Bronchial epithelial cell (primary cell): ENCODE data around the gene UVSSA. TPM values are rescaled to one million over a fixed set of nuclear protein-coding genes. Genes with fewer than 3 reads are reported as not detected.
"Not testable (repeated sequence)": the region's sequence is repeated elsewhere in the genome, so short reads cannot be mapped to it uniquely, and the experiment has no call there.

ENCODE experiments used
- DNase-seq: peaks from one replicate; pipeline ENCODE4 v3.0.0-alpha.2; 2010; ENCODE audit warnings: low read depth
- FAIRE-seq: peaks from 2 replicates; lab custom pipeline; 2011; peaks lifted over from hg19 to GRCh38; lab: Jason Lieb, UNC
- H3K27me3 ChIP-seq: 2 replicates; pipeline ENCODE4 v1.5.1; 2011; ENCODE audit warnings: low read length; ENCODE audit not compliant: control insufficient read depth, insufficient read depth
- H3K36me3 ChIP-seq: 2 replicates; pipeline ENCODE4 v1.5.1; 2011; ENCODE audit warnings: low read length; ENCODE audit not compliant: control insufficient read depth, insufficient read depth
- H3K4me3 ChIP-seq: 2 replicates; pipeline ENCODE4 v1.5.1; 2011; ENCODE audit warnings: mild to moderate bottlenecking, low read depth, low read length, control low read depth
- total RNA-seq: library from RNA; depleted of rRNA; stranded (reverse); fragments of >200 nt; gene quantifications from 2 replicates; pipeline ENCODE4 v1.2.1, GENCODE V29; 2014
- TF ChIP-seq, protein P1 (sequence below): IDR thresholded peaks from 2 replicates; pipeline ENCODE4 v1.5.1; 2011; ENCODE audit warnings: mild to moderate bottlenecking, moderate library complexity, low read length, control low read depth, inconsistent platforms; ENCODE audit not compliant: insufficient read depth, severe bottlenecking

The UVSSA gene
- total RNA-seq, 1 donor from 2014 or later = 8.2 TPM

DNA sequence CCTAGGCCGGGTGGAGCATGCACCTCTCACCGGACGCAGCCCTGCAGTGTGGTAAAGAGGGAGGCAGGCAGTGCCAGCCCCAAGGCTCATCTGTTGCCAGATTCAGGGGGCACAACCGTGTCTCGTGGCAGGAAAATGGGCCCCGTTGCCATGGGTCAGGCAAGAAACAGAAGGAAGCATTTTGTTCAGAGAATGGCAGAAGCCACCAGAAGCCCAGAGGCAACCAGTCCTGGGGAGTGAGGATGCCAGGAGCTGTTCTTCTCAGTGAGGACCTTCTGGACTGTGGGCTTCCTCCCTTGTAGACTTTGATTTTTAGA lies 12.5 kb upstream of the UVSSA start:
- FAIRE-seq = no peak
- Histone ChIP-seq H3K27me3 (no peaks in the 10 kb centered on the region), H3K4me3 (no peak overlapping the region), H3K36me3 (peaks cover 55% of the 10 kb centered on the region)
- no peak for DNase-seq
- TF ChIP-seq, protein P1, sequence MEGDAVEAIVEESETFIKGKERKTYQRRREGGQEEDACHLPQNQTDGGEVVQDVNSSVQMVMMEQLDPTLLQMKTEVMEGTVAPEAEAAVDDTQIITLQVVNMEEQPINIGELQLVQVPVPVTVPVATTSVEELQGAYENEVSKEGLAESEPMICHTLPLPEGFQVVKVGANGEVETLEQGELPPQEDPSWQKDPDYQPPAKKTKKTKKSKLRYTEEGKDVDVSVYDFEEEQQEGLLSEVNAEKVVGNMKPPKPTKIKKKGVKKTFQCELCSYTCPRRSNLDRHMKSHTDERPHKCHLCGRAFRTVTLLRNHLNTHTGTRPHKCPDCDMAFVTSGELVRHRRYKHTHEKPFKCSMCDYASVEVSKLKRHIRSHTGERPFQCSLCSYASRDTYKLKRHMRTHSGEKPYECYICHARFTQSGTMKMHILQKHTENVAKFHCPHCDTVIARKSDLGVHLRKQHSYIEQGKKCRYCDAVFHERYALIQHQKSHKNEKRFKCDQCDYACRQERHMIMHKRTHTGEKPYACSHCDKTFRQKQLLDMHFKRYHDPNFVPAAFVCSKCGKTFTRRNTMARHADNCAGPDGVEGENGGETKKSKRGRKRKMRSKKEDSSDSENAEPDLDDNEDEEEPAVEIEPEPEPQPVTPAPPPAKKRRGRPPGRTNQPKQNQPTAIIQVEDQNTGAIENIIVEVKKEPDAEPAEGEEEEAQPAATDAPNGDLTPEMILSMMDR = no peak

GRCh38 chr4:1335193-1335883 lies 11.7 kb upstream of the UVSSA start:
- not testable (repeated sequence) for H3K4me3 ChIP-seq, FAIRE-seq, DNase-seq, H3K27me3 ChIP-seq
- H3K36me3 ChIP-seq = peaks cover 56% of the 10 kb centered on the region

GRCh38 chr4:1336088-1336491 lies 10.9 kb upstream of the UVSSA start:
- peak; percentile 77 for FAIRE-seq
- H3K36me3 ChIP-seq = peaks cover 58% of the 10 kb centered on the region
- TF ChIP-seq, protein P1 = no peak

DNA sequence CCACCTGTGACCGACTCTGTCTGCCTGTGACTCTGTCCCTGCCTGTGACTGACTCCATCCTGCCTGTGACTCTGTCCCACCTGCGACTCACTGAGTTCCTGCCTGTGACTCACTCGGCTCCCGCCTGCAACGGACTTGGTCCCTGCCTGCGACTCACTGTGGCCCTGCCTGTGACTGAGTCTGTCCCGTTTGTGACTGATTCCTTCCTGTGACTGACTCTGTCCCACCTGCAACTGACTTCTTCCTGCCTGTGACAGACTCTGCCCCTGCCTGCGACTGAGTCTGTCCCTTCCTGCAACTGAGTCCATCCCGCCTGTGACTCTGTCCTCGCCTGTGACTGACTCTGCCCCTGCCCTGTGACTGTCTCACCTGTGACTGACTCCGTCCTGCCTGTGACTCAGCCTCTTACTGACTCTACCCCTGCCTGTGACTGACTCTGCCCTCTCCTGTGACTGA lies 9.6 kb upstream of the UVSSA start:
- DNase-seq (no peak), FAIRE-seq (peak; percentile 68)
- Histone ChIP-seq H3K36me3 (peaks cover 46% of the 10 kb centered on the region), H3K4me3 (no peak overlapping the region), H3K27me3 (no peaks in the 10 kb centered on the region)
- TF ChIP-seq, protein P1 = no peak

More at GRCh38 chr4:1336088-1336491, 10.9 kb upstream of the UVSSA start:
- H3K4me3 ChIP-seq = no peak overlapping the region
- no peaks in the 10 kb centered on the region for H3K27me3 ChIP-seq
- peak; percentile 40 for DNase-seq

DNA sequence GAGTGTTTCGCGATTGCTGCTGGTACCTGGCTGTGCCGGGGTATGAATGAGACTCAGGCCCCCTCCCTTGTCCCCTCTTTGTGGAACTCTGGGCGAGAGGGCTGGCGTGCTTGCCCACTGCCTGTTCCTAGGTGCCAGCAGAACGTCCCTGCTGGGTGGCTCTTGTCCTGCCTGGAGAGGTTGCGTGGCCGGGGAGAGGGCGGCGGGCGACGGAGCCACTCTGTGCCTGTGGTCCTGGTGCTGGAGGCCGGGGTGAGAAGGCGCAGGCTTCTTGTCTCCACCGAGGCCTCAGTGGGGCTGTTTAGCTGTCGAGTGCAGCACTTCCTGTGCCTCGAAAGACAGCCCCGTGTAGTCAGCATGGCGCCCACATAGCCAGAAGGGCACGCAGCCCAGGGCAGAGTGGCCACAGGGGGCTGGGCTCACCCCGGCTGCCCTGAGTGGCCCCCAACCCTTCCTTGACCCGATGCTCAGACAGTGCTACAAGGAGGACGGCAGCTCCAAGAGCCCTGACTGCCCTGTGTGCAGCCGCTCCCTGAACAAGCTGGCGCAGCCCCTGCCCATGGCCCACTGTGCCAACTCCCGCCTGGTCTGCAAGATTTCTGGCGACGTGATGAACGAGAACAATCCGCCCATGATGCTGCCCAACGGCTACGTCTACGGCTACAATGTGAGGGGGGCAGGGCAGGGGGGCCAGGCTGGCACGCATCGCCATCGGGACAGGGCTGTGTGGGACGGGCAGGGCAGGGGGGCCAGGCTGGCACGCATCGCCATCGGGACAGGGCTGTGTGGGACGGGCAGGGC lies 8.9 kb upstream of the UVSSA start:
- FAIRE-seq = no peak
- DNase-seq = no peak
- Histone ChIP-seq H3K4me3 (no peak overlapping the region), H3K36me3 (peaks cover 41% of the 10 kb centered on the region), H3K27me3 (no peaks in the 10 kb centered on the region)
- TF ChIP-seq, protein P1 = no peak

- no peak overlapping the region for H3K4me3 ChIP-seq
- FAIRE-seq = no peak
- TF ChIP-seq, protein P1 = no peak
- H3K36me3 ChIP-seq = peaks cover 38% of the 10 kb centered on the region
- DNase-seq = no peak
- H3K27me3 ChIP-seq = no peaks in the 10 kb centered on the region
Measured at GRCh38 chr4:1338752-1339414, 8.1 kb upstream of the UVSSA start.
